Endothelial cell (in vitro differentiated cells): ENCODE data around the gene OTOP2. TPM values are rescaled to one million over a fixed set of nuclear protein-coding genes. Genes with fewer than 3 reads are reported as not detected.
"Not testable (repeated sequence)": the region's sequence is repeated elsewhere in the genome, so short reads cannot be mapped to it uniquely, and the experiment has no call there.

Experiments
- DNase-seq: peaks from one replicate; pipeline ENCODE4 v3.0.0; 2021; ENCODE audit warnings: low spot score
- H3K27ac Mint-ChIP-seq: one replicate; pipeline ENCODE4 v1.8.0; 2021; ENCODE audit warnings: mixed read lengths, inconsistent platforms; ENCODE audit not compliant: unreplicated experiment
- H3K27me3 Mint-ChIP-seq: one replicate; pipeline ENCODE4 v1.8.0; 2021; ENCODE audit warnings: mild to moderate bottlenecking, moderate library complexity, mixed read lengths, inconsistent platforms; ENCODE audit not compliant: unreplicated experiment
- H3K36me3 Mint-ChIP-seq: one replicate; pipeline ENCODE4 v1.8.0; 2021; ENCODE audit warnings: mild to moderate bottlenecking, low read depth, mixed read lengths, inconsistent platforms; ENCODE audit not compliant: unreplicated experiment
- H3K4me1 Mint-ChIP-seq: one replicate; pipeline ENCODE4 v1.8.0; 2021; ENCODE audit warnings: mild to moderate bottlenecking, mixed read lengths, inconsistent platforms; ENCODE audit not compliant: unreplicated experiment
- H3K4me3 Mint-ChIP-seq: one replicate; pipeline ENCODE4 v1.8.0; 2021; ENCODE audit warnings: mild to moderate bottlenecking, mixed read lengths, inconsistent platforms; ENCODE audit not compliant: unreplicated experiment
- H3K9me3 Mint-ChIP-seq: one replicate; pipeline ENCODE4 v1.8.0; 2021; ENCODE audit warnings: mixed read lengths, inconsistent platforms; ENCODE audit not compliant: unreplicated experiment
- total RNA-seq: library from RNA; stranded (reverse); fragmentation: NEBNext Ultra II Directional; extraction: Animal tissue kit (Norgen Biotek cat#: 25700); gene quantifications from one replicate; pipeline ENCODE4 v1.2.1, GENCODE V29; 2021; ENCODE audit not compliant: unreplicated experiment
- TF ChIP-seq, protein P1 (sequence below): fragments of 200-600 bp; sonication (generic); IDR thresholded peaks from one replicate; pipeline ENCODE4 v1.5.0; 2021; ENCODE audit warnings: antibody characterized with exemption; ENCODE audit not compliant: unreplicated experiment

The OTOP2 gene
- total RNA-seq, 1 donor from 2014 or later, result not detected

DNA sequence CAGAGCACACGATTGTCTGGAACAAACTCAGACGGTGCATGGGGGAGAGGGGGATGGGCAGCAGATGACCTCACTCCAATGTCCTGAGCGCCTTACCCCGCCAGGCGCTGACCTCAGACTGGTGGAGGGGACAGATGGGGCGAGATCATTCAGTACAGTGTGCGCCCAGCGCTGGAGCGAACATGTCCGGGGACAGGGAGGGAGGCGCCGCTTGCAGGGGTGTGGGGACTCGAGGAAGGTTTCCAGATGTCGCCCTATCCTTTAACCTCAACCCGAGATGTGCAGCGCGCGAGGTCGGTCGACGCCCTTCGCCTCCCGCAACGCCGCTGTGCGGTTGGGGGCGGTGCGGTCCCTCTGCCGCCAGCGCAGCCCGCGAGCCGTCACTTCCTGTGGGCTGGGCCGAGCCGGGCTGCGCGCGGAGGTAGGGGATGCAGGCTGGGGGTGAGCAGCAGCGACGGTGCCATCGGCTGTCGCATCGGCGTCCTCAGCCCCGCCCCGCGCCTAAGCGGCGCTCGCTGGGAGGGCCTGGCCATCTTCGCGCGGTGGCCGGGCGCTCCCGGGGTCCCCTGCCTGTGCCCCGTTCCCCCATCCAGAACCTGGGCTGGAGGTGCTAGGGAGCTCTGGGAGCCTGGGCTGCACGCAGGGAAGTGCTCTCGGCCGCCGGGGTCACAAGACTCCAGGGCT, 58.0 kb downstream of the OTOP2 start:
- Mint-ChIP-seq H3K36me3 (no peaks in the 10 kb centered on the region), H3K27ac (peak overlapping the region; percentile 79), H3K4me3 (peak overlapping the region; percentile 90), H3K27me3 (peaks cover 13% of the 10 kb centered on the region), H3K4me1 (peaks cover 6% of the 10 kb centered on the region), H3K9me3 (no peaks in the 10 kb centered on the region)
- DNase-seq, result peak; percentile 70
- TF ChIP-seq, protein P1, sequence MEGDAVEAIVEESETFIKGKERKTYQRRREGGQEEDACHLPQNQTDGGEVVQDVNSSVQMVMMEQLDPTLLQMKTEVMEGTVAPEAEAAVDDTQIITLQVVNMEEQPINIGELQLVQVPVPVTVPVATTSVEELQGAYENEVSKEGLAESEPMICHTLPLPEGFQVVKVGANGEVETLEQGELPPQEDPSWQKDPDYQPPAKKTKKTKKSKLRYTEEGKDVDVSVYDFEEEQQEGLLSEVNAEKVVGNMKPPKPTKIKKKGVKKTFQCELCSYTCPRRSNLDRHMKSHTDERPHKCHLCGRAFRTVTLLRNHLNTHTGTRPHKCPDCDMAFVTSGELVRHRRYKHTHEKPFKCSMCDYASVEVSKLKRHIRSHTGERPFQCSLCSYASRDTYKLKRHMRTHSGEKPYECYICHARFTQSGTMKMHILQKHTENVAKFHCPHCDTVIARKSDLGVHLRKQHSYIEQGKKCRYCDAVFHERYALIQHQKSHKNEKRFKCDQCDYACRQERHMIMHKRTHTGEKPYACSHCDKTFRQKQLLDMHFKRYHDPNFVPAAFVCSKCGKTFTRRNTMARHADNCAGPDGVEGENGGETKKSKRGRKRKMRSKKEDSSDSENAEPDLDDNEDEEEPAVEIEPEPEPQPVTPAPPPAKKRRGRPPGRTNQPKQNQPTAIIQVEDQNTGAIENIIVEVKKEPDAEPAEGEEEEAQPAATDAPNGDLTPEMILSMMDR, result no peak

DNA sequence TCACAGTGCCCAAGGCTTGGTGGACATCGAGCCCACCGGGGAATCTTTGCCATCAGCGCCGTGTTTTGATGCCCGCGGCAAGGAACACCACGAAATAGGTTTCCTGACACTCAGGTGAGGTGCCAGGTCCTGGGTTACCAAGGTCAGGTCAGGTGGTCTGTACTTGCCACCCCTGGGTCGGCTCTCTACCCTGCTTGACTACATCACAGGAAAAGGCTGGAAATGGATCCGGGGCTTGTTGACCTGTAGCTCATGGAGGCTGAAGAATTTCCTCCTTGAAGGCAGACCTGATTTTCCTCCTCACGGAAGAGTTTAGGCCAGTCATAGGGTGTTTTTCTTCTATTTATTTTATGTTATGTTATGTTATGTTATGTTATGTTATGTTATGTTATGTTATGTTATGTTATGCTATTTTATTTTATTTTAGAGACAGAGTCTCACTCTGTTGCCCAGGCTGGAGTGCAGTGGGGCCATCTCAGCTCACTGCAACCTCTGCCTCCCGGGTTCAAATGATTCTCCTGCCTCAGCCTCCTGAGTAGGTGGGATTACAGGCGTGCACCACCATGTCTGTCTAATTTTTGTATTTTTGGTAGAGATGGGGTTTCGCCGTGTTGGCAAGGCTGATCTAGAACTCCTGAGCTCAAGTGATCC, 58.7 kb downstream of the OTOP2 start:
- not testable (repeated sequence) for H3K4me1 Mint-ChIP-seq, DNase-seq, H3K9me3 Mint-ChIP-seq, H3K36me3 Mint-ChIP-seq
- H3K27ac Mint-ChIP-seq, result peak overlapping the region; percentile 59
- peak overlapping the region; percentile 87 for H3K4me3 Mint-ChIP-seq
- H3K27me3 Mint-ChIP-seq, result peaks cover 12% of the 10 kb centered on the region

Other genes with a start within 250 kb of the OTOP2 start
- gene CD300LF, start 211.3 kb upstream of the OTOP2 start, total RNA-seq, result not detected
- 2.5 TPM for gene RAB37, start 187.0 kb upstream of the OTOP2 start, total RNA-seq
- gene NHERF1, start 175.6 kb upstream of the OTOP2 start, total RNA-seq, result 30.5 TPM
- 50.1 TPM for gene NAT9, start 147.9 kb upstream of the OTOP2 start, total RNA-seq
- gene GRIN2C, start 64.4 kb upstream of the OTOP2 start, total RNA-seq, result 0.74 TPM
- 22.1 TPM for gene FDXR, start 51.3 kb upstream of the OTOP2 start, total RNA-seq
- not detected for gene FADS6, start 30.6 kb upstream of the OTOP2 start, total RNA-seq
- gene USH1G, start 1.0 kb upstream of the OTOP2 start, total RNA-seq, result 0.18 TPM
- not detected for gene OTOP3, start 11.6 kb downstream of the OTOP2 start, total RNA-seq
- 157 TPM for gene HID1, start 48.5 kb downstream of the OTOP2 start, total RNA-seq
- gene CDR2L, start 63.4 kb downstream of the OTOP2 start, total RNA-seq, result 33.2 TPM
- gene MRPL58, start 88.4 kb downstream of the OTOP2 start, total RNA-seq, result 16.2 TPM
- 179 TPM for gene ATP5PD, start 122.7 kb downstream of the OTOP2 start, total RNA-seq
- 33.5 TPM for gene KCTD2, start 123.0 kb downstream of the OTOP2 start, total RNA-seq
- 50.9 TPM for gene SLC16A5, start 163.7 kb downstream of the OTOP2 start, total RNA-seq
- gene ARMC7, start 185.7 kb downstream of the OTOP2 start, total RNA-seq, result 43.4 TPM
- 13.5 TPM for gene NT5C, start 207.5 kb downstream of the OTOP2 start, total RNA-seq
- gene JPT1, start 230.2 kb downstream of the OTOP2 start, total RNA-seq, result 115 TPM